HEK293 (cell line): ENCODE results near the gene DENND1A.

ENCODE experiments used
- CTCF ChIA-PET: fragments of 350-600 bp; formaldehyde crosslinking; extraction: SDS; loops from one replicate; lab custom pipeline; 2021; ENCODE audit warnings: antibody characterized with exemption; lab: Yijun Ruan, JAX
- POLR2A ChIA-PET: fragments of 300-600 bp; formaldehyde crosslinking; extraction: SDS; loops from one replicate; lab custom pipeline; 2020; ENCODE audit warnings: antibody characterized with exemption, inconsistent platforms; lab: Yijun Ruan, JAX
- H3K27ac ChIP-seq: fragments of 200-500 bp; sonication (Bioruptor generic); 2 replicates; pipeline ENCODE4 v1.5.1; 2014; ENCODE audit warnings: low read depth, low read length, control low read depth, inconsistent platforms; ENCODE audit errors: extremely low read depth
- H3K36me3 ChIP-seq, 2 experiments: fragments of 200-500 bp in 1 of 2; sonication (Bioruptor generic) in 1 of 2; 1 replicate in 1 of 2; 2 replicates in 1 of 2; pipeline ENCODE4 v1.5.1; 2014 to 2017; ENCODE audit warnings: inconsistent platforms in 2 of 2, low read length in 2 of 2; ENCODE audit not compliant: control insufficient read depth in 2 of 2, insufficient read depth in 1 of 2
- H3K4me1 ChIP-seq: fragments of 200-500 bp; sonication (Bioruptor generic); 2 replicates; pipeline ENCODE4 v1.5.1; 2014; ENCODE audit warnings: mild to moderate bottlenecking, low read length, inconsistent platforms; ENCODE audit not compliant: control insufficient read depth, insufficient read depth
- H3K4me3 ChIP-seq: 2 replicates; pipeline ENCODE4 v1.5.1; 2011; ENCODE audit warnings: low read depth, mild to moderate bottlenecking, control low read depth, low read length, moderate library complexity
- H3K9me3 ChIP-seq: fragments of 200-500 bp; sonication (Bioruptor generic); 2 replicates; pipeline ENCODE4 v1.5.1; 2014; ENCODE audit warnings: low read depth, low read length, inconsistent platforms; ENCODE audit not compliant: control insufficient read depth, insufficient read depth
- BCL11A ChIP-seq: fragments of 450-650 bp; formaldehyde crosslinking; IDR thresholded peaks from 2 replicates; pipeline ENCODE4 v1.5.1; 2016; ENCODE audit warnings: low read depth, missing biosample characterization, missing genetic modification characterization
- EGR2 ChIP-seq: fragments of 450-650 bp; formaldehyde crosslinking; IDR thresholded peaks from 2 replicates; pipeline ENCODE4 v1.5.1; 2016; ENCODE audit warnings: low read depth, missing biosample characterization, missing genetic modification characterization
- KLF1 ChIP-seq: fragments of 450-650 bp; formaldehyde crosslinking; IDR thresholded peaks from 2 replicates; pipeline ENCODE4 v1.5.1; 2016; ENCODE audit warnings: missing biosample characterization, missing genetic modification characterization
- KLF16 ChIP-seq: fragments of 450-650 bp; formaldehyde crosslinking; IDR thresholded peaks from 2 replicates; pipeline ENCODE4 v1.5.1; 2017; ENCODE audit warnings: missing biosample characterization, missing genetic modification characterization
- PATZ1 ChIP-seq: fragments of 450-650 bp; formaldehyde crosslinking; IDR thresholded peaks from 2 replicates; pipeline ENCODE4 v1.5.1; 2016; ENCODE audit warnings: missing biosample characterization, missing genetic modification characterization
- ZBTB48 ChIP-seq: fragments of 450-650 bp; formaldehyde crosslinking; IDR thresholded peaks from 2 replicates; pipeline ENCODE4 v1.5.1; 2016; ENCODE audit warnings: missing biosample characterization, missing genetic modification characterization
- ZFHX2 ChIP-seq: fragments of 450-650 bp; formaldehyde crosslinking; conservative IDR thresholded peaks from 2 replicates; pipeline ENCODE4 v1.5.1; 2016; ENCODE audit warnings: missing biosample characterization, missing genetic modification characterization
- ZFP69B ChIP-seq: fragments of 450-650 bp; formaldehyde crosslinking; IDR thresholded peaks from 2 replicates; pipeline ENCODE4 v1.5.1; 2016; ENCODE audit warnings: missing biosample characterization, missing genetic modification characterization
- ZNF10 ChIP-seq: fragments of 450-650 bp; formaldehyde crosslinking; IDR thresholded peaks from 2 replicates; pipeline ENCODE4 v1.5.1; 2017; ENCODE audit warnings: missing biosample characterization, missing genetic modification characterization
- ZNF211 ChIP-seq: fragments of 450-650 bp; formaldehyde crosslinking; IDR thresholded peaks from 2 replicates; pipeline ENCODE4 v1.5.1; 2016; ENCODE audit warnings: low read depth, missing biosample characterization, missing genetic modification characterization
- ZNF223 ChIP-seq: fragments of 450-650 bp; formaldehyde crosslinking; IDR thresholded peaks from 2 replicates; pipeline ENCODE4 v1.5.1; 2016; ENCODE audit warnings: missing biosample characterization, missing genetic modification characterization
- ZNF394 ChIP-seq: fragments of 450-650 bp; formaldehyde crosslinking; IDR thresholded peaks from 2 replicates; pipeline ENCODE4 v1.5.1; 2016; ENCODE audit warnings: missing biosample characterization, missing genetic modification characterization, mild to moderate bottlenecking, moderate library complexity, borderline replicate concordance
- ZNF398 ChIP-seq: fragments of 450-650 bp; formaldehyde crosslinking; IDR thresholded peaks from 2 replicates; pipeline ENCODE4 v1.5.1; 2017; ENCODE audit warnings: missing biosample characterization, missing genetic modification characterization
- ZNF600 ChIP-seq: fragments of 450-650 bp; formaldehyde crosslinking; IDR thresholded peaks from 2 replicates; pipeline ENCODE4 v1.5.1; 2016; ENCODE audit warnings: missing biosample characterization, missing genetic modification characterization
- ZNF626 ChIP-seq: fragments of 450-650 bp; sonication (Bioruptor Pico); formaldehyde crosslinking; IDR thresholded peaks from 2 replicates; pipeline ENCODE4 v1.5.1; 2018; ENCODE audit warnings: missing biosample characterization, missing genetic modification characterization, inconsistent platforms
- ZSCAN16 ChIP-seq: fragments of 450-650 bp; formaldehyde crosslinking; IDR thresholded peaks from 2 replicates; pipeline ENCODE4 v1.5.1; 2016; ENCODE audit warnings: missing biosample characterization, missing genetic modification characterization

DENND1A gene

GRCh38 chr9:123380852-123381705, 548.8 kb downstream of the DENND1A start (continued):
- no peak for TF ChIP-seq ZNF398
- no peak for TF ChIP-seq ZNF600 (tag by site-specific recombination)
- TF ChIP-seq ZNF626 (tag by site-specific recombination), result no peak
- TF ChIP-seq KLF1 (tag by site-specific recombination), result no peak
- no peak for TF ChIP-seq ZNF211 (tag by site-specific recombination)
- TF ChIP-seq KLF16 (tag by site-specific recombination), result no peak
- no peak for TF ChIP-seq ZFP69B (tag by site-specific recombination)
- TF ChIP-seq PATZ1 (tag by site-specific recombination), result no peak

DNA sequence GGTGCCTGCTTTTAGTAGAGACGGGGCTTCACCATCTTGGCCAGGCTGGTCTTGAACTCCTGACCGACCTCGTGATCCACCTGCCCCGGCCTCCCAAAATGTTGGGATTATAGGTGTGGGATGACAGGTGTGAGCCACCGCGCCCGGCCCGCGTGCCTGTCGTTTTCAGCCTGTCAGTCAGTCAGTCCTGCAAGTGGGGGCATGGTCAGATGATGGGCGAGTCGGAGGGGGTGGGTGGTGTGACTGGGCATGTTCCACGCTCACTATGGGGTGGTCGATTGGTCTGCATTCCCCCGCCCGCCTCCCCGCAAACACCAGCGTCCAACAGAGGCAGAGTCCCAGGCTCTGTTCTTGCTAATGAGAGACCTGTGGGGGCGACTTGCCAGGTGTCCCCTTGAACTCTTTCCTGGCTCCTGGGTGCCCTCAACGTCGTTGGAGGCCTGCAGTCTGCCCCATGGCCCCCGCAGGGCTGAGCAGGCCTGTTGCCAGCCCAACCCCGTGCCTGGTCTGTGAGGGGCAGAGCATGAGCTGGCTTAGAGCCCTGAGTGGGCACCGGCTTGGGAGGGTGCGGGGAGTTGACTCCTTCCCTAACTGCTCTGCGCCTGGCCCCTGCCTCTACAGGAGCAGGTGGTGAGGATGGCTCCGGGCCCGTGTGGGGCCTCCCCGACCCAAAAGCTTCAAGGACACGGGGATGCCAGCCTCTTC, 550.8 kb downstream of the DENND1A start:
- H3K27ac ChIP-seq, result no peak overlapping the region
- ChIA-PET POLR2A (interaction anchor here (0.7 to 1.2 kb wide), 2 partner anchors 22 to 24 kb away, joined by 3 read pairs; no protein-coding TSS in a partner anchor), CTCF (interaction anchor here (2.2 to 4.0 kb wide), 2 partner anchors 25 to 30 kb away, joined by 6 to 22 read pairs; partner anchors contain the start of gene CRB2)
- TF ChIP-seq ZNF394 (tag by site-specific recombination), result 0 out of 2 replicates have a peak, but pooled peaks have one; percentile 43
- peak; percentile 37 for TF ChIP-seq ZFHX2 (tag by site-specific recombination)
- TF ChIP-seq BCL11A (tag by site-specific recombination), result no peak
- peak; percentile 69 for TF ChIP-seq EGR2 (tag by site-specific recombination)
- no peak overlapping the region for H3K4me3 ChIP-seq
- H3K9me3 ChIP-seq, result no peaks in the 10 kb centered on the region
- H3K36me3 ChIP-seq, result no peaks in the 10 kb centered on the region
- H3K4me1 ChIP-seq, result no peaks in the 10 kb centered on the region

GRCh38 chr9:123378025-123378424, 551.9 kb downstream of the DENND1A start:
- ChIA-PET POLR2A (interaction anchor here (1.2 kb wide), 1 partner anchor 23 kb away, joined by 3 read pairs; no protein-coding TSS in a partner anchor), CTCF (interaction anchor here (0.6 to 4.0 kb wide), 5 partner anchors 8 to 942 kb away, joined by 3 to 22 read pairs (median 5); partner anchors contain the start of gene CRB2)
- TF ChIP-seq ZNF223 (tag by site-specific recombination) (no peak), ZBTB48 (tag by site-specific recombination) (no peak), ZNF10 (peak; percentile 95), ZSCAN16 (peak; percentile 36; the same call in 1 of the 2 replicates)

More at GRCh38 chr9:123378025-123378424, 551.9 kb downstream of the DENND1A start:
- Histone ChIP-seq H3K27ac (no peak overlapping the region), H3K36me3 (no peaks in the 10 kb centered on the region), H3K9me3 (no peaks in the 10 kb centered on the region), H3K4me1 (no peaks in the 10 kb centered on the region), H3K4me3 (no peak overlapping the region)
